ENCODE data around the gene CNN2.

DNA sequence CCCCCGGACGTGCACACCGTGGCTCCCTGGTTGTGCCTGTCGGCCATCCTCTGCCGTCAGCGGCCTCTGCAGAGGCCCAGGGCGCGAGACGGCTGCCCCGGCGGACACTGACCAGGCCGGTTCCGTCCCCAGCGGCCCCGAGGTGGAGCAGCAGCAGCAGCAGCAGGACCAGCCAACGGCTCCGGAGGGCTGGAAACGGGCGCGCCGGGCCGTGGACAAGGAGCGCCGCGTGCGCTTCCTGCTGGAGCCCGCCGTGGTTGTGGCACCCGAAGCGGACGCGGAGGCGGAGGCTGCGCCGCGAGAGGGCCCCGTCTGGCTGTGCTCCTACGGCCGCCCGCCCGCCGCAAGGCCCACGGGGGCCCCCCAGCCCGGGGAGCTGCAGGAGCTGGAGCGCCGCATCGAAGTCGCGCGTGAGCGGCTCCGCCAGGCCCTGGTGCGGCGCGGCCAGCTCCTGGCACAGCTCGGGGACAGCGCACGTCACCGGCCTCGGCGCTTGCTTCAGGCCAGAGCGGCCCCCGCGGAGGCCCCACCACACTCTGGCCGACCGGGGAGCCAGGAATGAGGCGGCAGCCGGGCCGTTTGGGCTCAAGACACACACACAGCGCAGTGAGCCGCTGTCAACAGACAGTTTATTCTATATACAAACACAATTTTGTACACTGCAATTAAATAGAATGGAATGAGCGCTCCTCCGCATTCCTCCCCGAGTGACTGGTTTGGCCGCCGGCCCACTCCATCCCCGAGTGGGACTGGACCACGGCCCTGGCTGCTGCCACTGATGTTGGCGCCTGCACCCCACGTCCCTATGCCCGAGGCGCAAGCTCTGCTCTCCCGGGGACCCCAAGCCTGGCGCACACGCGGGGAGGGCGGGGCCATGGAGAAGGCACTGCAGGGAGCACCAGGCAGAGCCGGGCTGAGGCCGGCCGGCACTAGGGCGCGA lies 17.1 kb upstream of the CNN2 start:
- TF ChIP-seq POLR2A (IDR thresholded peaks at IDR 0.05; ENCODE audit: low read length) = no peak
- TF ChIP-seq, protein P1, sequence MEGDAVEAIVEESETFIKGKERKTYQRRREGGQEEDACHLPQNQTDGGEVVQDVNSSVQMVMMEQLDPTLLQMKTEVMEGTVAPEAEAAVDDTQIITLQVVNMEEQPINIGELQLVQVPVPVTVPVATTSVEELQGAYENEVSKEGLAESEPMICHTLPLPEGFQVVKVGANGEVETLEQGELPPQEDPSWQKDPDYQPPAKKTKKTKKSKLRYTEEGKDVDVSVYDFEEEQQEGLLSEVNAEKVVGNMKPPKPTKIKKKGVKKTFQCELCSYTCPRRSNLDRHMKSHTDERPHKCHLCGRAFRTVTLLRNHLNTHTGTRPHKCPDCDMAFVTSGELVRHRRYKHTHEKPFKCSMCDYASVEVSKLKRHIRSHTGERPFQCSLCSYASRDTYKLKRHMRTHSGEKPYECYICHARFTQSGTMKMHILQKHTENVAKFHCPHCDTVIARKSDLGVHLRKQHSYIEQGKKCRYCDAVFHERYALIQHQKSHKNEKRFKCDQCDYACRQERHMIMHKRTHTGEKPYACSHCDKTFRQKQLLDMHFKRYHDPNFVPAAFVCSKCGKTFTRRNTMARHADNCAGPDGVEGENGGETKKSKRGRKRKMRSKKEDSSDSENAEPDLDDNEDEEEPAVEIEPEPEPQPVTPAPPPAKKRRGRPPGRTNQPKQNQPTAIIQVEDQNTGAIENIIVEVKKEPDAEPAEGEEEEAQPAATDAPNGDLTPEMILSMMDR (IDR thresholded peaks at IDR 0.05) = no peak
- TF ChIP-seq ZSCAN20 (CRISPR knock-in tag; IDR thresholded peaks at IDR 0.05) = no peak
- TF ChIP-seq, protein P2, sequence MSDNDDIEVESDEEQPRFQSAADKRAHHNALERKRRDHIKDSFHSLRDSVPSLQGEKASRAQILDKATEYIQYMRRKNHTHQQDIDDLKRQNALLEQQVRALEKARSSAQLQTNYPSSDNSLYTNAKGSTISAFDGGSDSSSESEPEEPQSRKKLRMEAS (IDR thresholded peaks at IDR 0.05) = no peak
- TF ChIP-seq TP53 (CRISPR knock-in tag; IDR thresholded peaks at IDR 0.05) = no peak
- TF ChIP-seq EP300 (IDR thresholded peaks at IDR 0.05) = no peak
- TF ChIP-seq ESRRA (IDR thresholded peaks at IDR 0.05; ENCODE audit: borderline replicate concordance, low read length) = no peak
- TF ChIP-seq, protein P3, sequence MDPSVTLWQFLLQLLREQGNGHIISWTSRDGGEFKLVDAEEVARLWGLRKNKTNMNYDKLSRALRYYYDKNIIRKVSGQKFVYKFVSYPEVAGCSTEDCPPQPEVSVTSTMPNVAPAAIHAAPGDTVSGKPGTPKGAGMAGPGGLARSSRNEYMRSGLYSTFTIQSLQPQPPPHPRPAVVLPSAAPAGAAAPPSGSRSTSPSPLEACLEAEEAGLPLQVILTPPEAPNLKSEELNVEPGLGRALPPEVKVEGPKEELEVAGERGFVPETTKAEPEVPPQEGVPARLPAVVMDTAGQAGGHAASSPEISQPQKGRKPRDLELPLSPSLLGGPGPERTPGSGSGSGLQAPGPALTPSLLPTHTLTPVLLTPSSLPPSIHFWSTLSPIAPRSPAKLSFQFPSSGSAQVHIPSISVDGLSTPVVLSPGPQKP (IDR thresholded peaks at IDR 0.05; ENCODE audit: low read depth, low read length) = no peak
- TF ChIP-seq JUN (IDR thresholded peaks at IDR 0.05) = no peak
- TF ChIP-seq RAD21 (conservative IDR thresholded peaks at IDR 0.05 in 1 of 2, IDR thresholded peaks at IDR 0.05 in 1 of 2) = no peak
- TF ChIP-seq MAFK (IDR thresholded peaks at IDR 0.05; ENCODE audit: partially characterized antibody) = no peak
- TF ChIP-seq CHD4 (IDR thresholded peaks at IDR 0.05; ENCODE audit: borderline replicate concordance) = no peak
- TF ChIP-seq RFX5 (IDR thresholded peaks at IDR 0.05) = no peak
- TF ChIP-seq MYC (IDR thresholded peaks at IDR 0.05; ENCODE audit: borderline replicate concordance, low read length) = no peak
